SK-N-SH (cell line): ENCODE data around the gene SLC2A3. TPM values are rescaled to one million over a fixed set of nuclear protein-coding genes. Genes with fewer than 3 reads are reported as not detected.
"Not testable (repeated sequence)": the region's sequence is repeated elsewhere in the genome, so short reads cannot be mapped to it uniquely, and the experiment has no call there.

Experiments
- CTCF ChIA-PET: fragments of 300-600, 350-600 bp; formaldehyde crosslinking; extraction: SDS; loops from one replicate; lab custom pipeline; 2021; lab: Yijun Ruan, JAX
- POLR2A ChIA-PET: fragments of 350-600 bp; sonication (Branson Sonifier 250); formaldehyde crosslinking; extraction: SDS; loops from one replicate; lab custom pipeline; 2020; ENCODE audit warnings: antibody characterized with exemption, inconsistent platforms; lab: Yijun Ruan, JAX
- DNase-seq: peaks from one replicate; pipeline ENCODE4 v3.0.0; 2012
- H2AFZ ChIP-seq: fragments of 200-600 bp; sonication (generic); 2 replicates; pipeline ENCODE4 v1.8.1; 2016; ENCODE audit warnings: antibody characterized with exemption, mild to moderate bottlenecking, low read depth
- H3F3A ChIP-seq: fragments of 200-600 bp; sonication (generic); replicated peaks from 2 replicates; pipeline ENCODE3; 2016; ENCODE audit warnings: antibody characterized with exemption, mild to moderate bottlenecking; ENCODE audit not compliant: insufficient read depth
- H3K27ac ChIP-seq, 2 experiments: fragments of 200-500 bp in 1 of 2; fragments of 200-600 bp in 1 of 2; sonication (Bioruptor generic) in 1 of 2; sonication (generic), shearing (Covaris generic) in 1 of 2; 2 replicates each; pipeline versions ENCODE4 v1.5.1 to v1.6.1; 2014 to 2016; ENCODE audit warnings: low read depth in 2 of 2, inconsistent platforms in 1 of 2, low read length in 1 of 2, mild to moderate bottlenecking in 1 of 2, mixed read lengths in 1 of 2
- H3K27me3 ChIP-seq: fragments of 200-600 bp; sonication (generic), shearing (Covaris generic); 2 replicates; pipeline ENCODE4 v1.6.1; 2016; ENCODE audit warnings: mixed run types; ENCODE audit not compliant: insufficient read depth
- H3K36me3 ChIP-seq, 2 experiments: fragments of 200-500 bp in 1 of 2; fragments of 200-600 bp in 1 of 2; sonication (Bioruptor generic) in 1 of 2; sonication (generic) in 1 of 2; replicated peaks in 1 of 2; 2 replicates each; pipeline versions ENCODE3 to v1.5.1; 2014 to 2016; ENCODE audit warnings: low read length in 1 of 2, mild to moderate bottlenecking in 1 of 2; ENCODE audit not compliant: insufficient read depth in 2 of 2, control insufficient read depth in 1 of 2
- H3K4me1 ChIP-seq, 2 experiments: fragments of 200-500 bp in 1 of 2; fragments of 200-600 bp in 1 of 2; sonication (Bioruptor generic) in 1 of 2; sonication (generic), shearing (Covaris generic) in 1 of 2; 2 replicates each; pipeline versions ENCODE4 v1.5.1 to v1.6.1; 2014 to 2016; ENCODE audit warnings: low read depth in 1 of 2, low read length in 1 of 2, mixed run types in 1 of 2; ENCODE audit not compliant: insufficient read depth in 2 of 2, control insufficient read depth in 1 of 2
- H3K4me2 ChIP-seq: fragments of 200-600 bp; sonication (generic), shearing (Covaris generic); 2 replicates; pipeline ENCODE4 v1.6.1; 2017; ENCODE audit warnings: mixed run types
- H3K4me3 ChIP-seq, 2 experiments: fragments of 200-500 bp in 1 of 2; fragments of 200-600 bp in 1 of 2; sonication (Bioruptor generic) in 1 of 2; sonication (generic), shearing (Covaris generic) in 1 of 2; 2 replicates each; pipeline versions ENCODE4 v1.5.1 to v1.8.1; 2014 to 2016; ENCODE audit warnings: low read depth in 2 of 2, inconsistent platforms in 1 of 2, low read length in 1 of 2, mild to moderate bottlenecking in 1 of 2, mixed read lengths in 1 of 2, moderate library complexity in 1 of 2
- H3K79me2 ChIP-seq: fragments of 200-600 bp; sonication (generic); 2 replicates; pipeline ENCODE4 v1.8.1; 2017; ENCODE audit warnings: mild to moderate bottlenecking; ENCODE audit not compliant: insufficient read depth
- H3K9ac ChIP-seq: fragments of 200-600 bp; sonication (generic); 2 replicates; pipeline ENCODE4 v1.6.1; 2017; ENCODE audit warnings: mixed run types
- H3K9me2 ChIP-seq: fragments of 200-600 bp; sonication (generic); 2 replicates; pipeline ENCODE4 v1.6.1; 2017; ENCODE audit warnings: mixed run types
- H3K9me3 ChIP-seq: fragments of 200-600 bp; sonication (generic); 2 replicates; pipeline ENCODE4 v1.6.1; 2017; ENCODE audit warnings: mixed run types, mild to moderate bottlenecking, moderate library complexity
- H4K20me1 ChIP-seq: fragments of 200-600 bp; sonication (generic); 2 replicates; pipeline ENCODE4 v1.6.1; 2017; ENCODE audit warnings: mild to moderate bottlenecking, mixed run types; ENCODE audit not compliant: insufficient read depth
- CHD2 ChIP-seq: fragments of 150-350 bp; IDR thresholded peaks from 2 replicates; pipeline ENCODE4 v1.6.1; 2018; ENCODE audit warnings: low read length; ENCODE audit not compliant: partially characterized antibody
- EP300 ChIP-seq, 2 experiments: IDR thresholded peaks; 2 replicates each; pipeline versions ENCODE4 v1.4.0 to v1.6.1; 2012; ENCODE audit warnings: borderline replicate concordance in 1 of 2, low read depth in 1 of 2, low read length in 1 of 2
- EZH2phosphoT487 ChIP-seq: fragments of 200-600 bp; sonication (generic); IDR thresholded peaks from 2 replicates; pipeline ENCODE4 v1.6.1; 2017; ENCODE audit warnings: low read depth, mixed run types, mild to moderate bottlenecking, antibody characterized with exemption, moderate library complexity, borderline replicate concordance
- FOXJ3 ChIP-seq: sonication (generic); formaldehyde crosslinking; IDR thresholded peaks from 2 replicates; pipeline ENCODE4 v1.5.1; 2020; ENCODE audit warnings: mild to moderate bottlenecking, missing genetic modification reagents
- FOXM1 ChIP-seq: IDR thresholded peaks from 2 replicates; pipeline ENCODE4 v1.4.0; 2012; ENCODE audit warnings: low read depth, mild to moderate bottlenecking
- GABPA ChIP-seq: IDR thresholded peaks from 2 replicates; pipeline ENCODE4 v1.4.0; 2012; ENCODE audit warnings: low read depth, mild to moderate bottlenecking
- GATA2 ChIP-seq: sonication (generic); formaldehyde crosslinking; IDR thresholded peaks from 2 replicates; pipeline ENCODE4 v1.5.0; 2020; ENCODE audit warnings: mild to moderate bottlenecking, missing genetic modification reagents
- MEF2A ChIP-seq: IDR thresholded peaks from 2 replicates; pipeline ENCODE4 v1.4.0; 2012; ENCODE audit warnings: low read depth, borderline replicate concordance
- MXI1 ChIP-seq: IDR thresholded peaks from 2 replicates; pipeline ENCODE4 v1.6.1; 2012; ENCODE audit warnings: mild to moderate bottlenecking, low read depth, low read length, improper control_type of control experiment
- RAD21 ChIP-seq: IDR thresholded peaks from 2 replicates; pipeline ENCODE4 v1.6.1; 2012; ENCODE audit warnings: mild to moderate bottlenecking, low read length
- RFX5 ChIP-seq: IDR thresholded peaks from 2 replicates; pipeline ENCODE4 v1.6.1; 2012; ENCODE audit warnings: mild to moderate bottlenecking, improper control_type of control experiment, low read length
- RXRA ChIP-seq: IDR thresholded peaks from 2 replicates; pipeline ENCODE4 v1.4.0; 2012; ENCODE audit warnings: low read depth, mild to moderate bottlenecking, borderline replicate concordance
- TCF12 ChIP-seq: IDR thresholded peaks from 2 replicates; pipeline ENCODE4 v1.4.0; 2012
- WGBS: methylation state at CpG from one replicate; pipeline ENCODE4 v1.1.6; 2017; ENCODE audit warnings: low lambda C conversion rate; 5-methylcytosine and 5-hydroxymethylcytosine counted together
- polyA plus RNA-seq, 3 experiments: library from polyadenylated mRNA; depleted of rRNA; stranded (reverse); fragments of >200 nt; gene quantifications; 2 replicates each; pipeline ENCODE4 v1.2.3, GENCODE V29; 2012
- TF ChIP-seq, protein P1 (sequence below): IDR thresholded peaks from 2 replicates; pipeline ENCODE4 v1.4.0; 2012; ENCODE audit warnings: low read depth, borderline replicate concordance
- TF ChIP-seq, protein P2 (sequence below): IDR thresholded peaks from 2 replicates; pipeline ENCODE4 v1.6.1; 2012; ENCODE audit warnings: mild to moderate bottlenecking, low read depth, low read length, moderate library complexity
- TF ChIP-seq, protein P3 (sequence below): IDR thresholded peaks from 2 replicates; pipeline ENCODE4 v1.4.0; 2012; ENCODE audit warnings: low read depth
- TF ChIP-seq, protein P4 (sequence below): IDR thresholded peaks from 2 replicates; pipeline ENCODE4; 2012
- TF ChIP-seq, protein P5 (sequence below): fragments of 150-350 bp; IDR thresholded peaks from 2 replicates; pipeline ENCODE4 v1.6.1; 2016; ENCODE audit warnings: mild to moderate bottlenecking, low read depth, low read length
- TF ChIP-seq, protein P6 (sequence below): fragments of 200-600 bp; sonication (generic); IDR thresholded peaks from 2 replicates; pipeline ENCODE4 v1.6.1; 2017; ENCODE audit warnings: antibody characterized with exemption, mild to moderate bottlenecking, moderate library complexity

SLC2A3 gene
- polyA plus RNA-seq, 1 of the 3 experiments (the other 2 are of a cell fraction) = 26.6 TPM

DNA sequence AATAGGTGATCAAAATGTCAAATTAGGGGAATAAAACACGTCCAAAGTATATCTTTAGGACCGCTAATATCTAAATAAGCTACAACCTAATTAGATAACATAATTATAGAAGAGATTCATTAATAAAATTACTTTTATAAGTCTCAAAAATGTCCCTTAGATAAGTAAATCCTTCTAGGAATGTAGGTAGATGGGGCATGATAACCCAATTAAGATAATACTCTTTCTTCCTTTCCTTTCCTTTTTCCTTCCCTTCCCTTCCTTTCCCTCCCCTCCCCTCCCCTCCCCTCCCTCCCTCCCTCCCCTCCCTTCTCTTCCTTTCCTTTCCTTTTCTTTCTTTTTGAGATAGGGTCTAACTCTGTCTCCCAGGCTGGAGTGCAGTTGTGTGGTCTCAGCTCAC is 11.0 kb upstream of the SLC2A3 start:
- TF ChIP-seq FOXJ3 (CRISPR knock-in tag) (no peak), RAD21 (no peak), FOXM1 (no peak), EP300 (IDR thresholded peaks at IDR 0.05; ENCODE audit: borderline replicate concordance in 1 of 2, low read depth in 1 of 2, low read length in 1 of 2) (no peak), GATA2 (CRISPR knock-in tag) (no peak), RFX5 (no peak), GABPA (no peak), MEF2A (no peak), CHD2 (no peak), TCF12 (no peak), RXRA (no peak), EZH2phosphoT487 (no peak), MXI1 (no peak)
- TF ChIP-seq, protein P1, sequence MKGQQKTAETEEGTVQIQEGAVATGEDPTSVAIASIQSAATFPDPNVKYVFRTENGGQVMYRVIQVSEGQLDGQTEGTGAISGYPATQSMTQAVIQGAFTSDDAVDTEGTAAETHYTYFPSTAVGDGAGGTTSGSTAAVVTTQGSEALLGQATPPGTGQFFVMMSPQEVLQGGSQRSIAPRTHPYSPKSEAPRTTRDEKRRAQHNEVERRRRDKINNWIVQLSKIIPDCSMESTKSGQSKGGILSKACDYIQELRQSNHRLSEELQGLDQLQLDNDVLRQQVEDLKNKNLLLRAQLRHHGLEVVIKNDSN = no peak
- TF ChIP-seq, protein P2, sequence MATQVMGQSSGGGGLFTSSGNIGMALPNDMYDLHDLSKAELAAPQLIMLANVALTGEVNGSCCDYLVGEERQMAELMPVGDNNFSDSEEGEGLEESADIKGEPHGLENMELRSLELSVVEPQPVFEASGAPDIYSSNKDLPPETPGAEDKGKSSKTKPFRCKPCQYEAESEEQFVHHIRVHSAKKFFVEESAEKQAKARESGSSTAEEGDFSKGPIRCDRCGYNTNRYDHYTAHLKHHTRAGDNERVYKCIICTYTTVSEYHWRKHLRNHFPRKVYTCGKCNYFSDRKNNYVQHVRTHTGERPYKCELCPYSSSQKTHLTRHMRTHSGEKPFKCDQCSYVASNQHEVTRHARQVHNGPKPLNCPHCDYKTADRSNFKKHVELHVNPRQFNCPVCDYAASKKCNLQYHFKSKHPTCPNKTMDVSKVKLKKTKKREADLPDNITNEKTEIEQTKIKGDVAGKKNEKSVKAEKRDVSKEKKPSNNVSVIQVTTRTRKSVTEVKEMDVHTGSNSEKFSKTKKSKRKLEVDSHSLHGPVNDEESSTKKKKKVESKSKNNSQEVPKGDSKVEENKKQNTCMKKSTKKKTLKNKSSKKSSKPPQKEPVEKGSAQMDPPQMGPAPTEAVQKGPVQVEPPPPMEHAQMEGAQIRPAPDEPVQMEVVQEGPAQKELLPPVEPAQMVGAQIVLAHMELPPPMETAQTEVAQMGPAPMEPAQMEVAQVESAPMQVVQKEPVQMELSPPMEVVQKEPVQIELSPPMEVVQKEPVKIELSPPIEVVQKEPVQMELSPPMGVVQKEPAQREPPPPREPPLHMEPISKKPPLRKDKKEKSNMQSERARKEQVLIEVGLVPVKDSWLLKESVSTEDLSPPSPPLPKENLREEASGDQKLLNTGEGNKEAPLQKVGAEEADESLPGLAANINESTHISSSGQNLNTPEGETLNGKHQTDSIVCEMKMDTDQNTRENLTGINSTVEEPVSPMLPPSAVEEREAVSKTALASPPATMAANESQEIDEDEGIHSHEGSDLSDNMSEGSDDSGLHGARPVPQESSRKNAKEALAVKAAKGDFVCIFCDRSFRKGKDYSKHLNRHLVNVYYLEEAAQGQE = no peak
- TF ChIP-seq, protein P3, sequence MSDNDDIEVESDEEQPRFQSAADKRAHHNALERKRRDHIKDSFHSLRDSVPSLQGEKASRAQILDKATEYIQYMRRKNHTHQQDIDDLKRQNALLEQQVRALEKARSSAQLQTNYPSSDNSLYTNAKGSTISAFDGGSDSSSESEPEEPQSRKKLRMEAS = no peak
- TF ChIP-seq, protein P4, sequence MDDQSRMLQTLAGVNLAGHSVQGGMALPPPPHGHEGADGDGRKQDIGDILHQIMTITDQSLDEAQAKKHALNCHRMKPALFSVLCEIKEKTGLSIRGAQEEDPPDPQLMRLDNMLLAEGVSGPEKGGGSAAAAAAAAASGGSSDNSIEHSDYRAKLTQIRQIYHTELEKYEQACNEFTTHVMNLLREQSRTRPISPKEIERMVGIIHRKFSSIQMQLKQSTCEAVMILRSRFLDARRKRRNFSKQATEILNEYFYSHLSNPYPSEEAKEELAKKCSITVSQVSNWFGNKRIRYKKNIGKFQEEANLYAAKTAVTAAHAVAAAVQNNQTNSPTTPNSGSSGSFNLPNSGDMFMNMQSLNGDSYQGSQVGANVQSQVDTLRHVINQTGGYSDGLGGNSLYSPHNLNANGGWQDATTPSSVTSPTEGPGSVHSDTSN = no peak
- TF ChIP-seq, protein P5, sequence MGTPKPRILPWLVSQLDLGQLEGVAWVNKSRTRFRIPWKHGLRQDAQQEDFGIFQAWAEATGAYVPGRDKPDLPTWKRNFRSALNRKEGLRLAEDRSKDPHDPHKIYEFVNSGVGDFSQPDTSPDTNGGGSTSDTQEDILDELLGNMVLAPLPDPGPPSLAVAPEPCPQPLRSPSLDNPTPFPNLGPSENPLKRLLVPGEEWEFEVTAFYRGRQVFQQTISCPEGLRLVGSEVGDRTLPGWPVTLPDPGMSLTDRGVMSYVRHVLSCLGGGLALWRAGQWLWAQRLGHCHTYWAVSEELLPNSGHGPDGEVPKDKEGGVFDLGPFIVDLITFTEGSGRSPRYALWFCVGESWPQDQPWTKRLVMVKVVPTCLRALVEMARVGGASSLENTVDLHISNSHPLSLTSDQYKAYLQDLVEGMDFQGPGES = no peak
- TF ChIP-seq, protein P6, sequence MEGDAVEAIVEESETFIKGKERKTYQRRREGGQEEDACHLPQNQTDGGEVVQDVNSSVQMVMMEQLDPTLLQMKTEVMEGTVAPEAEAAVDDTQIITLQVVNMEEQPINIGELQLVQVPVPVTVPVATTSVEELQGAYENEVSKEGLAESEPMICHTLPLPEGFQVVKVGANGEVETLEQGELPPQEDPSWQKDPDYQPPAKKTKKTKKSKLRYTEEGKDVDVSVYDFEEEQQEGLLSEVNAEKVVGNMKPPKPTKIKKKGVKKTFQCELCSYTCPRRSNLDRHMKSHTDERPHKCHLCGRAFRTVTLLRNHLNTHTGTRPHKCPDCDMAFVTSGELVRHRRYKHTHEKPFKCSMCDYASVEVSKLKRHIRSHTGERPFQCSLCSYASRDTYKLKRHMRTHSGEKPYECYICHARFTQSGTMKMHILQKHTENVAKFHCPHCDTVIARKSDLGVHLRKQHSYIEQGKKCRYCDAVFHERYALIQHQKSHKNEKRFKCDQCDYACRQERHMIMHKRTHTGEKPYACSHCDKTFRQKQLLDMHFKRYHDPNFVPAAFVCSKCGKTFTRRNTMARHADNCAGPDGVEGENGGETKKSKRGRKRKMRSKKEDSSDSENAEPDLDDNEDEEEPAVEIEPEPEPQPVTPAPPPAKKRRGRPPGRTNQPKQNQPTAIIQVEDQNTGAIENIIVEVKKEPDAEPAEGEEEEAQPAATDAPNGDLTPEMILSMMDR = no peak
- Histone ChIP-seq H3K9me3 (no peaks in the 10 kb centered on the region), H3K79me2 (no peaks in the 10 kb centered on the region), H3F3A (no peaks in the 10 kb centered on the region), H3K4me1 (no peaks in the 10 kb centered on the region), H3K9me2 (no peaks in the 10 kb centered on the region), H3K27ac (no peak overlapping the region), H3K4me3 (no peak overlapping the region), H2AFZ (no peak overlapping the region), H4K20me1 (no peaks in the 10 kb centered on the region), H3K4me2 (no peak overlapping the region), H3K27me3 (no peaks in the 10 kb centered on the region), H3K9ac (no peak overlapping the region), H3K36me3 (no peaks in the 10 kb centered on the region)
- POLR2A ChIA-PET = no interaction called here
- CTCF ChIA-PET = no interaction called here
- 54% methylated on average over 2 of the region's 2 CpGs for WGBS
- DNase-seq = no peak

DNA sequence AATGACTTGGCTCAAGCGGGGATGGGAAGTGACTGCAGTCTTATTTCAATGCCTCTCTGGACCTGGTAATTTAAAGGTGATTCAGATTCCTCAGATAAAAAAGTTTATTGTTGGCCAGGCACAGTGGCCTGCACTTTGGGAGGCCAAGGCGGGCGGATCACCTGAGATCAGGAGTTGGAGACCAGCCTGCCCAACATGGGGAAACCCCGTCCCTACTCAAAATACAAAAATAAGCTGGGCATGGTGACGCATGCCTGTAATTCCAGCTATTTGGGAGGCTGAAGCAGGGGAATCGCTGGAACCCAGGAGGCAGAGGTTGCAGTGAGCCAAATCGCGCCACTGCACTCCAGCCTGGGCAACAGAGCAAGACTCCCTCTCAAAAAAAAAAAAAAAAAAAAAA is 8.8 kb upstream of the SLC2A3 start:
- DNase-seq, H3K27ac ChIP-seq, H3K79me2 ChIP-seq, H4K20me1 ChIP-seq, POLR2A ChIA-PET, H3K36me3 ChIP-seq, H3F3A ChIP-seq, H3K9me3 ChIP-seq, H3K4me2 ChIP-seq, H3K4me1 ChIP-seq, H3K4me3 ChIP-seq, H3K27me3 ChIP-seq, H3K9me2 ChIP-seq, H3K9ac ChIP-seq, H2AFZ ChIP-seq: not testable (repeated sequence)
- CTCF ChIA-PET = interaction anchor here (0.7 to 1.2 kb wide), 2 partner anchors 11 to 20 kb away, joined by 3 to 6 read pairs; no protein-coding TSS in a partner anchor
- 66% methylated on average over 8 of the region's 8 CpGs for WGBS
